ENCODE measurements around the gene TGM4. TPM values are rescaled to one million over a fixed set of nuclear protein-coding genes. Genes with fewer than 3 reads are reported as not detected.

Gene TGM4
- total RNA-seq, 1 experiment from 2014 or later = 0.14 TPM

DNA sequence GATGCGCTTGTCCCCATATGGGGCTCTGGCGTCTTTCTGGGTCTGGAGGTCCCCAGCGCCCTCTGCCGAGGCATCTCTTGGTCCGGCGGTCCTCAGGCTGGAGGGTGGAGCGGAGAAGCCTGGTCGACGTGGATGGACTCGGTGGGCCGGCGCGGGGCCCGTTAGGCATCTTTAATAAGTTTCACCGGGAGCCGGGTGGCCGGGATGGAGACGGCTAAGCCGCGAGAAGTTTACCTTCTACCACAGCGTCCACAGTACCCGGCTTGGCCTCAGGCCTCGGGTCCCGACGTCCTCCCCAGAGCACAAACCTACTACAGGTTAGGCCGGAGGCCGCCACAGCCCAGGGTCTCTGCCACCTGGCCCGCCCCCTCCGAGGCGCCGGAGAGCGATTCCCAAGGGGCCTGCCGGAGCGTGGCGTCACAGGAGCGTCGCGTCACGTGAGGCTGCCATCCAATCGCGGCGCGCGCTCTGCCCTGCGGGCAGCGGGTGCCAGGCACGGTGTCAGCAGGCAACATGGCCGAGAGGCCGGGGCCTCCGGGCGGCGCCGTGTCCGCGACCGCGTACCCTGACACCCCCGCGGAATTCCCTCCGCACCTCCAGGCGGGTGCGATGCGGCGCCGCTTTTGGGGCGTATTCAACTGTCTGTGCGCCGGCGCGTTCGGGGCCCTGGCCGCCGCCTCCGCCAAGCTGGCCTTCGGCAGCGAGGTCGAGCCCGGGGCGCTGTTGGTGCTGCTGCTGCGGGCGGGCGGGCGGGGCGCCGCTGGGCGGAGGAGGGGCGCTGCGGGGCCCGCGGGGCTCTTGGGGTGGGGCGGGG, 12.8 kb upstream of the TGM4 start, which contains the start of gene TMEM42:
Gene TMEM42, plus strand, starts transcription at position 501 of the 814 bp plus-strand sequence. Its CDS starts 13 bp downstream, at position 514.
- H3K27me3 Mint-ChIP-seq (ENCODE audit: unreplicated experiment) = no peaks in the 10 kb centered on the region
- peak within 1 kb of the TSS; percentile 93 for H3K27ac Mint-ChIP-seq (ENCODE audit: unreplicated experiment)
- intact Hi-C loops (cut with micrococcal nuclease; ENCODE audit: unreplicated experiment) = no loop called here
- H3K9me3 Mint-ChIP-seq (ENCODE audit: low read depth, unreplicated experiment) = no peaks in the 10 kb centered on the region
- H3K4me1 Mint-ChIP-seq (ENCODE audit: low read depth, unreplicated experiment) = peaks cover 2% of the 10 kb centered on the region
- DNase-seq = peak; percentile 89
- peak within 1 kb of the TSS; percentile 78 for H3K4me3 Mint-ChIP-seq (ENCODE audit: low read depth, unreplicated experiment)
- CTCF ChIA-PET = interaction anchor here (0.6 kb wide), 1 partner anchor 23 kb away, joined by 3 read pairs; no protein-coding TSS in a partner anchor
- BruUV-seq (replicated peaks) = no TSS peak
- TF ChIP-seq, protein P1, sequence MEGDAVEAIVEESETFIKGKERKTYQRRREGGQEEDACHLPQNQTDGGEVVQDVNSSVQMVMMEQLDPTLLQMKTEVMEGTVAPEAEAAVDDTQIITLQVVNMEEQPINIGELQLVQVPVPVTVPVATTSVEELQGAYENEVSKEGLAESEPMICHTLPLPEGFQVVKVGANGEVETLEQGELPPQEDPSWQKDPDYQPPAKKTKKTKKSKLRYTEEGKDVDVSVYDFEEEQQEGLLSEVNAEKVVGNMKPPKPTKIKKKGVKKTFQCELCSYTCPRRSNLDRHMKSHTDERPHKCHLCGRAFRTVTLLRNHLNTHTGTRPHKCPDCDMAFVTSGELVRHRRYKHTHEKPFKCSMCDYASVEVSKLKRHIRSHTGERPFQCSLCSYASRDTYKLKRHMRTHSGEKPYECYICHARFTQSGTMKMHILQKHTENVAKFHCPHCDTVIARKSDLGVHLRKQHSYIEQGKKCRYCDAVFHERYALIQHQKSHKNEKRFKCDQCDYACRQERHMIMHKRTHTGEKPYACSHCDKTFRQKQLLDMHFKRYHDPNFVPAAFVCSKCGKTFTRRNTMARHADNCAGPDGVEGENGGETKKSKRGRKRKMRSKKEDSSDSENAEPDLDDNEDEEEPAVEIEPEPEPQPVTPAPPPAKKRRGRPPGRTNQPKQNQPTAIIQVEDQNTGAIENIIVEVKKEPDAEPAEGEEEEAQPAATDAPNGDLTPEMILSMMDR (IDR thresholded peaks at IDR 0.05; ENCODE audit: unreplicated experiment) = no peak
- peaks cover 16% of the 10 kb centered on the region for H3K36me3 Mint-ChIP-seq (ENCODE audit: insufficient read depth, unreplicated experiment)

DNA sequence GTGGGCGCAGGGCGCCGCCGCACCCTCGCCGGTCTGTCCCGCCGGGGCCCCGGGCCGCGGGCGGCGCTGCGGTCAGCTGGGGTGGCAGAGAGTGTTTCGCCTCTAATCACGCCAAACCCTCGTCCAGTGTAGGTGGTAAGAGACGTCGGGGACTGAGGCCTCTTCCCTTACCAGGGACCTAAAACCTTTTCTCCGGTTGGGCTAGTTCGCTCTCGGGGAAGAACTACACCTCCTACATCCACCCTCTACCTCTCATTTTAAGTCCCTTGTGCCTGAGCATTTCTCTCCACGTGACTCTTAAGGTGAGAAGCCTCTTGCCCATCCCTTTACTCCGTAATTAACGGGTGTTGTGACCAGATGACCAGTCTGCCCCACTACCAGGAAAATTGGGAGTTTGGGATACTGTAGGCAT, 12.2 kb upstream of the TGM4 start:
- H3K36me3 Mint-ChIP-seq (ENCODE audit: insufficient read depth, unreplicated experiment) = peaks cover 16% of the 10 kb centered on the region
- CTCF ChIA-PET = no interaction called here
- intact Hi-C loops (cut with micrococcal nuclease; ENCODE audit: unreplicated experiment) = no loop called here
- peak overlapping the region; percentile 78 for H3K4me3 Mint-ChIP-seq (ENCODE audit: low read depth, unreplicated experiment)
- H3K4me1 Mint-ChIP-seq (ENCODE audit: low read depth, unreplicated experiment) = peaks cover 8% of the 10 kb centered on the region
- peak; percentile 28 for DNase-seq
- no peaks in the 10 kb centered on the region for H3K9me3 Mint-ChIP-seq (ENCODE audit: low read depth, unreplicated experiment)
- H3K27ac Mint-ChIP-seq (ENCODE audit: unreplicated experiment) = peak overlapping the region; percentile 81
- no TSS peak for BruUV-seq (replicated peaks)
- no peaks in the 10 kb centered on the region for H3K27me3 Mint-ChIP-seq (ENCODE audit: unreplicated experiment)
- TF ChIP-seq, protein P1 (IDR thresholded peaks at IDR 0.05; ENCODE audit: unreplicated experiment) = no peak

GRCh38 chr3:44865272-44866035, 9.0 kb upstream of the TGM4 start:
- Mint-ChIP-seq H3K4me1 (ENCODE audit: low read depth, unreplicated experiment) (peaks cover 8% of the 10 kb centered on the region), H3K27me3 (ENCODE audit: unreplicated experiment) (no peaks in the 10 kb centered on the region), H3K27ac (ENCODE audit: unreplicated experiment) (no peak overlapping the region), H3K4me3 (ENCODE audit: low read depth, unreplicated experiment) (no peak overlapping the region), H3K36me3 (ENCODE audit: insufficient read depth, unreplicated experiment) (peaks cover 16% of the 10 kb centered on the region), H3K9me3 (ENCODE audit: low read depth, unreplicated experiment) (no peaks in the 10 kb centered on the region)
- DNase-seq = no peak
- intact Hi-C loops (cut with micrococcal nuclease; ENCODE audit: unreplicated experiment) = no loop called here
- TF ChIP-seq, protein P1 (IDR thresholded peaks at IDR 0.05; ENCODE audit: unreplicated experiment) = no peak
- CTCF ChIA-PET = no interaction called here
- no TSS peak for BruUV-seq (replicated peaks)

DNA sequence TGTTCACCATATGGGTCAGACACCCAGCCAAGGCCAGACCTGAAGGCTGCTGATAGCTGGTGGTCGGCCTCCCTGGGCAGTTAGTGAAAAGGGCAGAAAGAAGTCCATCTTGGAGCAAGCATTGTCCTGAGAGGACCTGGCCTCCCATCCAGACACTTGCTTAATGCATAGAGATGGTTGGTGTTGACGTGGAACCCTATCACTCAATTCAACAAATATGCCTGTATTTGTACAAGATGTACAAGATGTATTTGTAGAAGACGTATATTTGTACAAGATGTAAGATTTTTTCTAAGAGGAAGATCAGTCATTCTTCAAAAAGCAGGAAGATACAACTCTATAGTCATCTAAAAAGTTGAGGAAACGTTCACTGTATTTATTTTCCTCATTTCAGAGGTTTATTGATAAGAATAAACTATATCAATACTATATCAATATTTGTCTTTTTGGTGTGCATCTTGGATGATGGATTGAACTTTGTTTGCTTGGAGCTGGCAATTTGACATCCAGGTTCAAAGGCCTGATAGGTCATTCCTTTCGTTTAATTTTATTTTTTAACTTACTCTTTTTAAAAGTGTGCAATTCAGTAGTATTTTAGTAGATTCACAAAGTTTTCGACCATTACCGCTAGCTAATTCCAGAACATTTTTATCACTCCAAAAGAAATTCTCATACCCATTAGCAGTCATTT, 6.8 kb upstream of the TGM4 start:
- CTCF ChIA-PET = interaction anchor here (0.6 kb wide), 1 partner anchor 87 kb away, joined by 3 read pairs; no protein-coding TSS in a partner anchor
- Mint-ChIP-seq H3K9me3 (ENCODE audit: low read depth, unreplicated experiment) (no peaks in the 10 kb centered on the region), H3K4me1 (ENCODE audit: low read depth, unreplicated experiment) (peaks cover 8% of the 10 kb centered on the region), H3K27ac (ENCODE audit: unreplicated experiment) (no peak overlapping the region), H3K27me3 (ENCODE audit: unreplicated experiment) (no peaks in the 10 kb centered on the region), H3K4me3 (ENCODE audit: low read depth, unreplicated experiment) (no peak overlapping the region), H3K36me3 (ENCODE audit: insufficient read depth, unreplicated experiment) (peaks cover under 1% of the 10 kb centered on the region)
- no peak for DNase-seq
- TF ChIP-seq, protein P1 (IDR thresholded peaks at IDR 0.05; ENCODE audit: unreplicated experiment) = no peak
- no TSS peak for BruUV-seq (replicated peaks)
- intact Hi-C loops (cut with micrococcal nuclease; ENCODE audit: unreplicated experiment) = no loop called here
